IgD-negative memory B cell (primary cell): ENCODE measurements around the gene PPIB. TPM values are rescaled to one million over a fixed set of nuclear protein-coding genes. Genes with fewer than 3 reads are reported as not detected.
A peak's percentile ranks its signal among the peaks of the same experiment; 100 is the strongest.
"Not testable (repeated sequence)": the region's sequence is repeated elsewhere in the genome, so short reads cannot be mapped to it uniquely, and the experiment has no call there.

ENCODE experiments used
- H3K27ac Mint-ChIP-seq, 3 donors: one replicate each; pipeline ENCODE4 v1.8.0; 2020 to 2022; ENCODE audit warnings: mild to moderate bottlenecking in 3 of 3, mixed read lengths in 3 of 3, moderate library complexity in 1 of 3
- H3K27me3 Mint-ChIP-seq: one replicate; pipeline ENCODE4 v1.8.0; 2021; ENCODE audit warnings: mixed read lengths
- H3K36me3 Mint-ChIP-seq: one replicate; pipeline ENCODE4 v1.8.0; 2020; ENCODE audit warnings: mild to moderate bottlenecking, mixed read lengths
- H3K4me1 Mint-ChIP-seq, 3 donors: one replicate each; pipeline ENCODE4 v1.8.0; 2020 to 2022; ENCODE audit warnings: mixed read lengths in 3 of 3, mild to moderate bottlenecking in 1 of 3
- H3K4me3 Mint-ChIP-seq, 4 donors: one replicate each; pipeline ENCODE4 v1.8.0; 2020 to 2022; ENCODE audit warnings: mild to moderate bottlenecking in 4 of 4, mixed read lengths in 4 of 4, moderate library complexity in 3 of 4
- H3K9me3 Mint-ChIP-seq, 3 donors: one replicate each; pipeline ENCODE4 v1.8.0; 2020 to 2021; ENCODE audit warnings: mixed read lengths in 3 of 3, mild to moderate bottlenecking in 1 of 3
- polyA plus RNA-seq: library from polyadenylated mRNA; unstranded; fragments of 300-500 nt; fragmentation: Illumina TruSeq; gene quantifications from one replicate; pipeline ENCODE4 v1.2.3, GENCODE V29; 2021

The PPIB gene
- polyA plus RNA-seq, 1 donor from 2014 or later: 591 TPM

- Mint-ChIP-seq H3K4me1 (peaks cover 31 to 39% (median 33%) of the 10 kb centered on the region in 3 donors), H3K36me3 (no peaks in the 10 kb centered on the region), H3K27ac (peak overlapping the region in 2 of 3 donors; percentile 28 to 41), H3K27me3 (no peaks in the 10 kb centered on the region), H3K9me3 (no peaks in the 10 kb centered on the region), H3K4me3 (no peak overlapping the region)
These were observed 49.9 kb downstream of the PPIB start for GRCh38 chr15:64112904-64113303.

- Mint-ChIP-seq H3K27me3 (no peaks in the 10 kb centered on the region), H3K36me3 (no peaks in the 10 kb centered on the region), H3K4me1 (peaks cover 31 to 39% (median 36%) of the 10 kb centered on the region in 3 donors), H3K9me3 (no peaks in the 10 kb centered on the region), H3K27ac (peak overlapping the region in 1 of 3 donors; percentile 41), H3K4me3 (peak overlapping the region in 1 of 4 donors; percentile 87)
These were observed 50.6 kb downstream of the PPIB start for GRCh38 chr15:64112073-64112772.

- Mint-ChIP-seq H3K9me3 (no peaks in the 10 kb centered on the region), H3K4me3 (peak overlapping the region in 2 of 4 donors; percentile 84 to 87), H3K36me3 (no peaks in the 10 kb centered on the region), H3K27ac (peak overlapping the region in 2 of 3 donors; percentile 41 to 64), H3K4me1 (peaks cover 35 to 45% (median 39%) of the 10 kb centered on the region in 3 donors), H3K27me3 (no peaks in the 10 kb centered on the region)
These were observed 51.2 kb downstream of the PPIB start for GRCh38 chr15:64111679-64112050.

GRCh38 chr15:64110950-64111678 lies 51.7 kb downstream of the PPIB start:
- H3K27me3 Mint-ChIP-seq: no peaks in the 10 kb centered on the region

GRCh38 chr15:64110108-64110701 lies 52.6 kb downstream of the PPIB start:
- not testable (repeated sequence) for H3K36me3 Mint-ChIP-seq, H3K27me3 Mint-ChIP-seq, H3K9me3 Mint-ChIP-seq
- peak overlapping the region in 1 of 4 donors; percentile 39 for H3K4me3 Mint-ChIP-seq
- H3K4me1 Mint-ChIP-seq: peaks cover 41 to 44% (median 44%) of the 10 kb centered on the region in 3 donors
- peak overlapping the region; percentile 62 to 84 (median 64) for H3K27ac Mint-ChIP-seq

More at GRCh38 chr15:64110950-64111678, 51.7 kb downstream of the PPIB start:
- Mint-ChIP-seq H3K36me3 (no peaks in the 10 kb centered on the region), H3K27ac (peak overlapping the region; percentile 62 to 84 (median 64)), H3K9me3 (no peaks in the 10 kb centered on the region), H3K4me1 (peaks cover 40 to 49% (median 44%) of the 10 kb centered on the region in 3 donors), H3K4me3 (peak overlapping the region in 3 of 4 donors; percentile 4 to 87 (median 84))

GRCh38 chr15:64107337-64107736 lies 55.5 kb downstream of the PPIB start:
- no peaks in the 10 kb centered on the region for H3K36me3 Mint-ChIP-seq
- no peaks in the 10 kb centered on the region for H3K9me3 Mint-ChIP-seq
- no peak overlapping the region for H3K27ac Mint-ChIP-seq
- peaks cover 33 to 49% (median 45%) of the 10 kb centered on the region in 3 donors for H3K4me1 Mint-ChIP-seq
- H3K27me3 Mint-ChIP-seq: no peaks in the 10 kb centered on the region
- H3K4me3 Mint-ChIP-seq: peak overlapping the region in 1 of 4 donors; percentile 9

Other genes with a start within 250 kb of the PPIB start
- gene DAPK2, start 116.5 kb downstream of the PPIB start, polyA plus RNA-seq: 7.7 TPM
- gene CIAO2A, start 69.2 kb downstream of the PPIB start, polyA plus RNA-seq: 218 TPM
- gene SNX1, start 67.0 kb downstream of the PPIB start, polyA plus RNA-seq: 59.6 TPM
- gene SNX22, start 11.3 kb downstream of the PPIB start, polyA plus RNA-seq: 55.3 TPM
- gene CSNK1G1, start 193.2 kb upstream of the PPIB start, polyA plus RNA-seq: 15.3 TPM
- 1.4 TPM for gene PCLAF, start 218.4 kb upstream of the PPIB start, polyA plus RNA-seq
- gene TRIP4, start 224.8 kb upstream of the PPIB start, polyA plus RNA-seq: 23.3 TPM